Measurements from ENCODE around the gene TSPO. TPM values are rescaled to one million over a fixed set of nuclear protein-coding genes. Genes with fewer than 3 reads are reported as not detected.

TSPO gene
- total and polyA plus RNA-seq, 8 donors: 198 to 489 (median 380) TPM

DNA sequence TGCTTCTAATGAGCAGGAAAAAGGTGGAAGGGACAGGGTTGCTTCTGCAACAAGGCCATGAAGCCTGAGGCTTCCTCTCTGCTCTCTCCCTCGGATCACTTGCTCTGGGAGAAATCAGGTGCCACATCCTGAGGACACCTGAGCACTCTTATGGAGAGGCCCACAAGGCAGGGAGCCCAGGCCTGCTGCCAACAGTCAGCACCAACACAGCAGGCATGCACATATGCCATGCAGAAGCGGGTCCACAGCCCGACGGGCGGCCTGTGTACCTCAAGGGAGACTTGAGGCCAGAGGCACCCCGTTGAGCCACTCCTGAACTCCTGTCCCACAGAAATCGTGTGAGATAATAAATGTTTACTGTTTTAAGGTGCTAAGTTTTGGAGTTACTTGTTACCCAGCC is 26.1 kb downstream of the TSPO start:
- no peak for DNase-seq
- Histone ChIP-seq H3K36me3 (peaks cover 43 to 99% (median 90%) of the 10 kb centered on the region in 4 donors), H3K27ac (no peak overlapping the region), H3K9me3 (no peaks in the 10 kb centered on the region), H3K27me3 (no peaks in the 10 kb centered on the region), H3K4me3 (no peak overlapping the region), H3K4me1 (peaks cover 0 to 9% (median 0%) of the 10 kb centered on the region in 4 donors)
- TF ChIP-seq POLR2AphosphoS5 (IDR thresholded peaks at IDR 0.05): no peak
- TF ChIP-seq POLR2A (IDR thresholded peaks at IDR 0.05): no peak
- no peak for TF ChIP-seq EP300 (IDR thresholded peaks at IDR 0.05)
- TF ChIP-seq, protein P1, sequence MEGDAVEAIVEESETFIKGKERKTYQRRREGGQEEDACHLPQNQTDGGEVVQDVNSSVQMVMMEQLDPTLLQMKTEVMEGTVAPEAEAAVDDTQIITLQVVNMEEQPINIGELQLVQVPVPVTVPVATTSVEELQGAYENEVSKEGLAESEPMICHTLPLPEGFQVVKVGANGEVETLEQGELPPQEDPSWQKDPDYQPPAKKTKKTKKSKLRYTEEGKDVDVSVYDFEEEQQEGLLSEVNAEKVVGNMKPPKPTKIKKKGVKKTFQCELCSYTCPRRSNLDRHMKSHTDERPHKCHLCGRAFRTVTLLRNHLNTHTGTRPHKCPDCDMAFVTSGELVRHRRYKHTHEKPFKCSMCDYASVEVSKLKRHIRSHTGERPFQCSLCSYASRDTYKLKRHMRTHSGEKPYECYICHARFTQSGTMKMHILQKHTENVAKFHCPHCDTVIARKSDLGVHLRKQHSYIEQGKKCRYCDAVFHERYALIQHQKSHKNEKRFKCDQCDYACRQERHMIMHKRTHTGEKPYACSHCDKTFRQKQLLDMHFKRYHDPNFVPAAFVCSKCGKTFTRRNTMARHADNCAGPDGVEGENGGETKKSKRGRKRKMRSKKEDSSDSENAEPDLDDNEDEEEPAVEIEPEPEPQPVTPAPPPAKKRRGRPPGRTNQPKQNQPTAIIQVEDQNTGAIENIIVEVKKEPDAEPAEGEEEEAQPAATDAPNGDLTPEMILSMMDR (IDR thresholded peaks at IDR 0.05): no peak
- intact Hi-C loops (cut with DNase I; ENCODE audit: low total_unique reads): no loop called here
- WGBS, 5 donors: 80 to 90% (median 84%) methylated on average over 7 of the region's 7 CpGs

DNA sequence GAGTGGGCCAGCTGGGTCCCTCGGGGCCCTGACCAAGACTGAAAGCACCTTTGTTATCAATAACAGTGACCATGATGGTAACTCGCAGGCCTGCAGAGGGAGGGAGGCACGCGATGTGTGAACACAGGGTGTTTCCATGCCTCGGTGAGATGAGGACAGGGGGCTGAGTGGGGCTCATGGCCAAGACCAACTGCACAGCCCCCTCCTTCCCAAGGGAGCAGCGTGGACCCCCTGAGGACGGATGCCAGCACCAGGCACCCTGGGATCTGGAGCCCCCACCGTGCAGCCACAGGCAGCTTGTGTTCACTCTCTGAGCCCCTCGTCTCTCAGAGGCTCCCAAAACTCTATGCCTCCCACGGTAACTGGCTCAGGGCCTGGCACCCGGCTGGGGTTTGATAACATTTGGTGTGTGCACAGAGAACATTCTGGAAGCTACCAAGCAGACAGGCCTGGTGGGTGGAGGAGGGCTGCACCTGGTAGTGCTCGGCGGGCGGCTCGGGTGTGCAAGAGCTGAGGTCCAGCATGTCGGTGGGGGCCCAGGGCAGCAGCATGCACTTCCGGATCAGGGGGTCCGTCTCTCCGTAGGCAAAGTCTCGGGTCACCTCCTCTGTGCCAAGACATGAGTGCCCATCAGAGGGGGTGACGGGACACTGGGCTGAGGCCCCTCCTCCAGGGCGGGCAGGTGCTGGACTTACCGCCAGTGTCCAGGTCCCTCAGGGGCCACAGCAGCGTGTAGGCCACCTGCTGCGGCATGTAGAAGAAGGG is 28.0 kb downstream of the TSPO start:
- H3K4me1 ChIP-seq: peaks cover 0 to 18% (median 14%) of the 10 kb centered on the region in 4 donors
- intact Hi-C loops (cut with DNase I; ENCODE audit: low total_unique reads): no loop called here
- DNase-seq: no peak
- no peaks in the 10 kb centered on the region for H3K27me3 ChIP-seq
- TF ChIP-seq, protein P1 (IDR thresholded peaks at IDR 0.05): no peak
- no peak for TF ChIP-seq POLR2A (IDR thresholded peaks at IDR 0.05)
- H3K27ac ChIP-seq: no peak overlapping the region
- H3K9me3 ChIP-seq: no peaks in the 10 kb centered on the region
- no peak overlapping the region for H3K4me3 ChIP-seq
- WGBS, 5 donors: 93 to 98% (median 94%) methylated on average over 18 to 25 of the region's 25 CpGs
- peaks cover 28 to 85% (median 75%) of the 10 kb centered on the region in 4 donors for H3K36me3 ChIP-seq

DNA sequence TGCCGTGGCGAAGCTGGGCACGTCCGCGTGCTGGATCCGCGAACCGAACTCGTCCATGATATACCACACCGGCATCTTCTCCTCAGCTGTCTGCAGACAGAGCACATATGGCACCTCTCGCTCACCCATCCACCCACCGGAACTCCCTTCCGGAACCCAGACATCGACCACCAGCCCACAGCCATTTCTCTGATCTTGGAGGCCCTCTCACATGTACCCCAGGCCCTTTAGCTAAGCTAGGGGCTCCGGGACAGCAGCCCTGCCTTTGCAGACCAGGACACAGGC is 28.5 kb downstream of the TSPO start:
- no peak for DNase-seq
- TF ChIP-seq POLR2A (IDR thresholded peaks at IDR 0.05) (no peak), EP300 (IDR thresholded peaks at IDR 0.05) (no peak), POLR2AphosphoS5 (IDR thresholded peaks at IDR 0.05) (no peak)
- TF ChIP-seq, protein P1 (IDR thresholded peaks at IDR 0.05): no peak
- intact Hi-C loops (cut with DNase I; ENCODE audit: low total_unique reads): no loop called here
- 93 to 99% (median 98%) methylated on average over 15 of the region's 15 CpGs for whole genome bisulfite sequencing, 5 donors
- Histone ChIP-seq H3K27ac (no peak overlapping the region), H3K4me1 (peaks cover 0 to 21% (median 19%) of the 10 kb centered on the region in 4 donors), H3K27me3 (no peaks in the 10 kb centered on the region), H3K9me3 (no peaks in the 10 kb centered on the region), H3K4me3 (no peak overlapping the region), H3K36me3 (peaks cover 23 to 80% (median 70%) of the 10 kb centered on the region in 4 donors)

DNA sequence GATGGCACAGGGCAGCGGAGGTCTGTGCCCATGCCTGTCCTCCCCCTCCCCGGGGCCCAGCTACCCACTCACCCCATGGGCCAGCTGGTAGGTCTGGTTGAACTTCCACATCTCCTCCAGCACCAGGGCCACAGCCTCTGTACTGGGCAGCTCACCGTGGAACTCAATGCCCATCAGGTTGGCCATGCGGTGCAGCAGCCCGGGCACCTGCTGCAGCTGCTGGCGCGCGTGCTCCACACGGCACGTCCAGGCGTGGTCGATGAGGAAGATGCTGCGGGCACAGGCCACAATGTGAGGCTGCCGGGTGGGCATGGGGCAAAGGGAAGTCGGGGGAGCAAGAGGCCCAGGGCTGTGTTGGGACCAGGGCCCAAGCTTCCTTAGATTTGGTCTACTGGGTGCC is 29.3 kb downstream of the TSPO start:
- DNase-seq: no peak
- no peaks in the 10 kb centered on the region for H3K9me3 ChIP-seq
- intact Hi-C loops (cut with DNase I; ENCODE audit: low total_unique reads): no loop called here
- no peak overlapping the region for H3K4me3 ChIP-seq
- H3K4me1 ChIP-seq: peaks cover 5 to 28% (median 25%) of the 10 kb centered on the region in 4 donors
- H3K36me3 ChIP-seq: peaks cover 23 to 71% (median 62%) of the 10 kb centered on the region in 4 donors
- TF ChIP-seq POLR2AphosphoS5 (IDR thresholded peaks at IDR 0.05) (no peak), EP300 (IDR thresholded peaks at IDR 0.05) (no peak), POLR2A (IDR thresholded peaks at IDR 0.05) (no peak)
- no peaks in the 10 kb centered on the region for H3K27me3 ChIP-seq
- 92 to 97% (median 94%) methylated on average over 5 to 15 of the region's 15 CpGs for WGBS, 5 donors
- H3K27ac ChIP-seq: no peak overlapping the region
